Right ventricle myocardium superior (tissue), 1 donor: Measurements from ENCODE around the gene MRPL58. TPM values are rescaled to one million over a fixed set of nuclear protein-coding genes. Genes with fewer than 3 reads are reported as not detected.

ENCODE experiments used
- ATAC-seq: fragments of 200-7000 bp; cut with Tn5 transposase; one replicate; pipeline ENCODE4 v1.9.1; 2020; ENCODE audit warnings: mild to moderate bottlenecking; ENCODE audit not compliant: poor library complexity
- DNase-seq: peaks from one replicate; pipeline ENCODE4 v3.0.0-alpha.2; 2020
- intact Hi-C: fragments of 100-400 bp; cut with DNase I; formaldehyde crosslinking; loops from one replicate; pipeline ENCODE4 v1.11.2; 2022
- total RNA-seq: library from RNA; stranded (reverse); fragmentation: NEBNext Ultra II Directional; extraction: Animal tissue kit (Norgen Biotek cat#: 25700); gene quantifications from one replicate; pipeline ENCODE4 v1.2.1, GENCODE V29; 2021
- donor health status: DM: no; HTN: yes; CAD: no; lungs with severe emphysema.

Gene MRPL58
- total RNA-seq, 1 donor from 2014 or later = 46.6 TPM

GRCh38 chr17:75060434-75061054 is 48.1 kb downstream of the MRPL58 start:
- DNase-seq (no peak), ATAC-seq (peak; percentile 78)
- intact Hi-C loops = no loop called here

DNA sequence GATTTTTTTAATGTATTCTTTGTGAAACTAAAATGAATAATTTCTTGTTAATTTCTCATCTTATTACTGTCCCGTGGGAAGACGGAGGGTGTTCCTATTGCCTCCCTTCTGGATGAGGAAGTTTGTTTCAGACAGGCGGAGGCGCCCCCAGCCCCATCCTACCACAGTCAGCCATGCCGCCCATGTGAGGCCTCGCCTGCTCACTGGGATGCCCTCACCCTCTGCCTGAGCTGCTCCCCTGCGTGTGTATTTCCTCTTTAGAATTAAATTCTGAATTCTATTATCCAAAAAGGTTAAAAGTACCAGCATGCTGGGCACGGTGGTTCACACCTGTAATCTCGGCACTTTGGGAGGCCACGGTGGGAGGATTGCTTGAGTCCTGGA is 48.6 kb downstream of the MRPL58 start:
- no peak for ATAC-seq
- intact Hi-C loops = no loop called here
- DNase-seq = no peak

- no peak for ATAC-seq
- DNase-seq = no peak
- intact Hi-C loops = no loop called here
These were observed 49.1 kb downstream of the MRPL58 start for GRCh38 chr17:75061618-75062017.

DNA sequence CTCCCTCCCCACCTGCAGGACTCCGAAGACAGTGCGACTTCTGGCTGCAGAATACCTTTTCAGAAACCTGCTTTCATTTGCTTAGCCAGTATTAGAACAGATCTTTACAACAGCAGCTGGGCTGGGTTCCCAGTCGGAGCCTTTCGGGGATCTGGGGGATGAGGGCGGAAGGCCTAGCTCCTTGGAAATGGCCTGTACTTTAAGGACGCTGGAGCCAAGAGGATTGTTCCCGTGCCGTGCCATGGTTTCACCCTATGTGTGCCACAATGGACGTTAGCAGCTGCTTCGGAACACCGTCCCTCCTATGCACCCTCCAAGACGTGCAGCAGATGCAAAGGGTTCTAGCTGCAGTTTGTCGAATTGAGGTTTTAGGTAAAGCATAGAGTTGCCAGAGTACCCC is 50.7 kb downstream of the MRPL58 start:
- ATAC-seq (no peak), DNase-seq (no peak)
- intact Hi-C loops = no loop called here

GRCh38 chr17:75063626-75064025 is 51.2 kb downstream of the MRPL58 start:
- ATAC-seq (no peak), DNase-seq (no peak)
- intact Hi-C loops = no loop called here

GRCh38 chr17:75064040-75064439 is 51.6 kb downstream of the MRPL58 start:
- intact Hi-C loops = no loop called here
- no peak for DNase-seq
- no peak for ATAC-seq

GRCh38 chr17:75064460-75064859 is 52.0 kb downstream of the MRPL58 start:
- DNase-seq = no peak
- intact Hi-C loops = no loop called here
- ATAC-seq = no peak

GRCh38 chr17:75064867-75065561 is 52.5 kb downstream of the MRPL58 start:
- ATAC-seq (no peak), DNase-seq (no peak)
- intact Hi-C loops = no loop called here

- DNase-seq (no peak), ATAC-seq (no peak)
- intact Hi-C loops = no loop called here
These were observed 53.2 kb downstream of the MRPL58 start for GRCh38 chr17:75065562-75066151.

DNA sequence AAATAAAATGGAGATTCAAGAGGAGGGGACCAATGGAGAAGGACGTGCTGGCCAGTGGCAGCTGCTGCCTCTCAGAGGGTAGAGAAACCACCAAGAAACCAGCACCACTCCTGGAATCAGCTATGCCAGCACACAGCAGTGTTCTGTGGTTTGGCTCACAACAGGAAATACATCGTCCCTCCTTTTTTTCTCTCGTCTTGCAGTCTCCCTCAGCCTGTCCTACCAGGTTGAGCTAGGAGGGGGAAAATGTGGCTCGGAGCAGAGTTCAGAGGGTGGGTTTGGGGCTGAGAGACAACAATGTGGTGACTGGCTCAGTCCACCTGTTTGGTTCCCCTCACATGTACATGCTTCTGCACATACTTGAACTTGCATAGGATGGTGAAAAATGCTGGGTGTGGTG is 55.4 kb downstream of the MRPL58 start:
- intact Hi-C loops = no loop called here
- DNase-seq (no peak), ATAC-seq (no peak)

- intact Hi-C loops = no loop called here
- no peak for ATAC-seq
- DNase-seq = no peak
These were observed 56.3 kb downstream of the MRPL58 start for GRCh38 chr17:75068750-75069149.

GRCh38 chr17:75069783-75070182 is 57.3 kb downstream of the MRPL58 start:
- intact Hi-C loops = no loop called here
- DNase-seq (no peak), ATAC-seq (no peak)

Other genes starting within 250 kb of the MRPL58 start
- gene NAT9, start 236.3 kb upstream of the MRPL58 start, total RNA-seq = 18.6 TPM
- 0.65 TPM for gene GRIN2C, start 152.8 kb upstream of the MRPL58 start, total RNA-seq
- gene FDXR, start 139.7 kb upstream of the MRPL58 start, total RNA-seq = 4.6 TPM
- not detected for gene FADS6, start 119.0 kb upstream of the MRPL58 start, total RNA-seq
- gene USH1G, start 89.4 kb upstream of the MRPL58 start, total RNA-seq = not detected
- gene OTOP2, start 88.4 kb upstream of the MRPL58 start, total RNA-seq = not detected
- gene OTOP3, start 76.8 kb upstream of the MRPL58 start, total RNA-seq = not detected
- gene HID1, start 39.9 kb upstream of the MRPL58 start, total RNA-seq = 9.0 TPM
- gene CDR2L, start 25.0 kb upstream of the MRPL58 start, total RNA-seq = 18.4 TPM
- gene ATP5PD, start 34.3 kb downstream of the MRPL58 start, total RNA-seq = 832 TPM
- gene KCTD2, start 34.6 kb downstream of the MRPL58 start, total RNA-seq = 23.8 TPM
- 6.5 TPM for gene SLC16A5, start 75.3 kb downstream of the MRPL58 start, total RNA-seq
- 5.3 TPM for gene ARMC7, start 97.3 kb downstream of the MRPL58 start, total RNA-seq
- gene NT5C, start 119.1 kb downstream of the MRPL58 start, total RNA-seq = 24.6 TPM
- 15.0 TPM for gene JPT1, start 141.8 kb downstream of the MRPL58 start, total RNA-seq
- gene SUMO2, start 170.3 kb downstream of the MRPL58 start, total RNA-seq = 200 TPM
- gene NUP85, start 193.0 kb downstream of the MRPL58 start, total RNA-seq = 25.2 TPM
- gene GGA3, start 248.9 kb downstream of the MRPL58 start, total RNA-seq = 22.3 TPM
- gene MRPS7, start 249.2 kb downstream of the MRPL58 start, total RNA-seq = 125 TPM